Measurements from ENCODE around the gene THAP8.

DNA sequence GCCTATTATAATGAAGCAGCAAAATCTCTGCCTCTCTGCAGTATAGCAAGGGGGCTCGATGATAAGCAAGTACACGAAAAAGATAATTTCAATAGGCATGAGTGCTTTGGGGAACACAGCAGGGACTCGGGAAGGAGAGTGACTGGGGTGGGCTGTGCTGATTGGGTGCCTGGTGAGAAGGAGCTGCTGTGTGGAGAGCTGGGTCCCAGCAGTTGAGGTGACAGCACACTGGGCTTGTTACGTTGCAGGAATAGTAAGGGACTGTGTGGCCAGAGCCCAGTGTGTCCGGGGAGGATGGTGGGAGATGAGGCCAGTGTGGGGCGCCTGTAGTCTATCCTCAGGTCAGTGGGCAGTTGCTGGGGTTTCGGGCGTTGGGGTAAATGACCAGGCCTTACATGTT is 18.0 kb upstream of the THAP8 start:
- TF ChIP-seq, protein P1, sequence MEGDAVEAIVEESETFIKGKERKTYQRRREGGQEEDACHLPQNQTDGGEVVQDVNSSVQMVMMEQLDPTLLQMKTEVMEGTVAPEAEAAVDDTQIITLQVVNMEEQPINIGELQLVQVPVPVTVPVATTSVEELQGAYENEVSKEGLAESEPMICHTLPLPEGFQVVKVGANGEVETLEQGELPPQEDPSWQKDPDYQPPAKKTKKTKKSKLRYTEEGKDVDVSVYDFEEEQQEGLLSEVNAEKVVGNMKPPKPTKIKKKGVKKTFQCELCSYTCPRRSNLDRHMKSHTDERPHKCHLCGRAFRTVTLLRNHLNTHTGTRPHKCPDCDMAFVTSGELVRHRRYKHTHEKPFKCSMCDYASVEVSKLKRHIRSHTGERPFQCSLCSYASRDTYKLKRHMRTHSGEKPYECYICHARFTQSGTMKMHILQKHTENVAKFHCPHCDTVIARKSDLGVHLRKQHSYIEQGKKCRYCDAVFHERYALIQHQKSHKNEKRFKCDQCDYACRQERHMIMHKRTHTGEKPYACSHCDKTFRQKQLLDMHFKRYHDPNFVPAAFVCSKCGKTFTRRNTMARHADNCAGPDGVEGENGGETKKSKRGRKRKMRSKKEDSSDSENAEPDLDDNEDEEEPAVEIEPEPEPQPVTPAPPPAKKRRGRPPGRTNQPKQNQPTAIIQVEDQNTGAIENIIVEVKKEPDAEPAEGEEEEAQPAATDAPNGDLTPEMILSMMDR (conservative IDR thresholded peaks at IDR 0.05; ENCODE audit: low read depth, low read length) = no peak
- TF ChIP-seq POLR2A (IDR thresholded peaks at IDR 0.05; ENCODE audit: low read depth, low read length) (no peak), RCOR1 (IDR thresholded peaks at IDR 0.05; ENCODE audit: insufficient replicate concordance, low read length) (no peak), FOS (IDR thresholded peaks at IDR 0.05; ENCODE audit: low read depth, low read length) (no peak), CHD1 (IDR thresholded peaks at IDR 0.05; ENCODE audit: low read depth, low read length) (no peak), RFX5 (IDR thresholded peaks at IDR 0.05; ENCODE audit: low read depth, low read length) (no peak), MAZ (IDR thresholded peaks at IDR 0.05; ENCODE audit: borderline replicate concordance, low read depth, low read length) (no peak), SMC3 (IDR thresholded peaks at IDR 0.05; ENCODE audit: low read depth, low read length) (no peak)
- TF ChIP-seq, protein P2, sequence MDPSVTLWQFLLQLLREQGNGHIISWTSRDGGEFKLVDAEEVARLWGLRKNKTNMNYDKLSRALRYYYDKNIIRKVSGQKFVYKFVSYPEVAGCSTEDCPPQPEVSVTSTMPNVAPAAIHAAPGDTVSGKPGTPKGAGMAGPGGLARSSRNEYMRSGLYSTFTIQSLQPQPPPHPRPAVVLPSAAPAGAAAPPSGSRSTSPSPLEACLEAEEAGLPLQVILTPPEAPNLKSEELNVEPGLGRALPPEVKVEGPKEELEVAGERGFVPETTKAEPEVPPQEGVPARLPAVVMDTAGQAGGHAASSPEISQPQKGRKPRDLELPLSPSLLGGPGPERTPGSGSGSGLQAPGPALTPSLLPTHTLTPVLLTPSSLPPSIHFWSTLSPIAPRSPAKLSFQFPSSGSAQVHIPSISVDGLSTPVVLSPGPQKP (IDR thresholded peaks at IDR 0.05; ENCODE audit: borderline replicate concordance, low read depth, low read length) = no peak
